Ascending aorta (tissue), 2 donors: ENCODE results near the gene TOX3. TPM values are rescaled to one million over a fixed set of nuclear protein-coding genes. Genes with fewer than 3 reads are reported as not detected.

ENCODE experiments used
- DNase-seq, 2 donors: peaks; one replicate each; pipeline ENCODE4 v3.0.0-alpha.2; 2019; ENCODE audit warnings: low spot score in 2 of 2
- H3K27ac ChIP-seq, 2 donors: fragments of 200-600 bp; sonication (generic); one replicate each; pipeline ENCODE4 v1.5.1; 2016 to 2017; ENCODE audit warnings: mild to moderate bottlenecking in 1 of 2
- H3K27me3 ChIP-seq: fragments of 200-600 bp; sonication (generic); one replicate; pipeline ENCODE4 v1.5.1; 2017
- H3K36me3 ChIP-seq, 2 donors: fragments of 200-600 bp; sonication (generic); one replicate each; pipeline ENCODE4 v1.5.1; 2016
- H3K4me1 ChIP-seq, 2 donors: fragments of 200-600 bp; sonication (generic); one replicate each; pipeline ENCODE4 v1.5.1; 2016 to 2017; ENCODE audit warnings: mild to moderate bottlenecking in 1 of 2
- H3K4me3 ChIP-seq, 2 donors: fragments of 200-600 bp; sonication (generic); one replicate each; pipeline ENCODE4 v1.5.1; 2016 to 2017; ENCODE audit warnings: mild to moderate bottlenecking in 1 of 2
- H3K9me3 ChIP-seq, 2 donors: fragments of 200-600 bp; sonication (generic); one replicate each; pipeline ENCODE4 v1.5.1; 2016
- CTCF ChIP-seq, 3 experiments: fragments of 200-600 bp in 2 of 3; fragments of 450-650 bp in 1 of 3; sonication (generic) in 2 of 3; IDR thresholded peaks; one replicate each; pipeline ENCODE4 v1.5.1; 2016 to 2019; ENCODE audit warnings: antibody characterized with exemption in 3 of 3, mild to moderate bottlenecking in 1 of 3, moderate library complexity in 1 of 3
- intact Hi-C: fragments of 100-400 bp; cut with DNase I; formaldehyde crosslinking; loops from one replicate; pipeline ENCODE4 v1.15.1; 2023
- total RNA-seq: library from RNA; depleted of rRNA; stranded (reverse); fragments of >200 nt; gene quantifications from one replicate; pipeline ENCODE4 v1.1.0, GENCODE V29; 2016

TOX3 gene
- total RNA-seq, 1 donor from 2014 or later, result not detected

- intact Hi-C loops, result no loop called here
- Histone ChIP-seq H3K36me3 (no peaks in the 10 kb centered on the region), H3K4me1 (peaks cover 4 to 8% of the 10 kb centered on the region in 2 donors), H3K4me3 (no peak overlapping the region), H3K27me3 (peaks cover 4% of the 10 kb centered on the region), H3K9me3 (no peaks in the 10 kb centered on the region), H3K27ac (no peak overlapping the region)
- DNase-seq, result no peak
- no peak for TF ChIP-seq CTCF (IDR thresholded peaks at IDR 0.05)
Observed at GRCh38 chr16:52547834-52548215, 882 bp upstream of the TOX3 start.

GRCh38 chr16:52546291-52547003 is 496 bp downstream of the TOX3 start:
- Histone ChIP-seq H3K36me3 (no peaks in the 10 kb centered on the region), H3K27ac (no peak overlapping the region), H3K4me3 (peak overlapping the region; percentile 36 to 53), H3K9me3 (no peaks in the 10 kb centered on the region), H3K4me1 (peaks cover 4 to 8% of the 10 kb centered on the region in 2 donors), H3K27me3 (peaks cover 4% of the 10 kb centered on the region)
- TF ChIP-seq CTCF (IDR thresholded peaks at IDR 0.05), result no peak
- intact Hi-C loops, result no loop called here
- no peak for DNase-seq

- DNase-seq, result no peak
- Histone ChIP-seq H3K36me3 (no peaks in the 10 kb centered on the region), H3K4me1 (peaks cover 4 to 8% of the 10 kb centered on the region in 2 donors), H3K9me3 (no peaks in the 10 kb centered on the region), H3K27ac (no peak overlapping the region), H3K4me3 (peak overlapping the region; percentile 36 to 53), H3K27me3 (peaks cover 4% of the 10 kb centered on the region)
- no peak for TF ChIP-seq CTCF (IDR thresholded peaks at IDR 0.05)
- intact Hi-C loops, result no loop called here
Observed at GRCh38 chr16:52545898-52546266, 1.1 kb downstream of the TOX3 start.

- intact Hi-C loops, result no loop called here
- no peak for TF ChIP-seq CTCF (IDR thresholded peaks at IDR 0.05)
- H3K27ac ChIP-seq, result no peak overlapping the region
- H3K4me3 ChIP-seq, result peak overlapping the region; percentile 36 to 53
- H3K4me1 ChIP-seq, result peaks cover 4 to 8% of the 10 kb centered on the region in 2 donors
- H3K36me3 ChIP-seq, result no peaks in the 10 kb centered on the region
- peaks cover 4% of the 10 kb centered on the region for H3K27me3 ChIP-seq
- no peaks in the 10 kb centered on the region for H3K9me3 ChIP-seq
- DNase-seq, result no peak
Observed at GRCh38 chr16:52545222-52545897, 1.6 kb downstream of the TOX3 start.

- Histone ChIP-seq H3K27ac (no peak overlapping the region), H3K27me3 (peaks cover 4% of the 10 kb centered on the region), H3K36me3 (no peaks in the 10 kb centered on the region), H3K9me3 (no peaks in the 10 kb centered on the region), H3K4me1 (peaks cover 4 to 8% of the 10 kb centered on the region in 2 donors), H3K4me3 (no peak overlapping the region)
- TF ChIP-seq CTCF (IDR thresholded peaks at IDR 0.05), result no peak
- intact Hi-C loops, result no loop called here
- no peak for DNase-seq
Observed at GRCh38 chr16:52544703-52545102, 2.2 kb downstream of the TOX3 start.
